CD4-positive, alpha-beta memory T cell (primary cell): ENCODE data around the gene SNED1. TPM values are rescaled to one million over a fixed set of nuclear protein-coding genes. Genes with fewer than 3 reads are reported as not detected.

ENCODE experiments used
- CTCF ChIA-PET: fragments of 350-600 bp; sonication (Branson Sonifier 250); formaldehyde crosslinking; loops from one replicate; lab custom pipeline; 2021; ENCODE audit warnings: inconsistent platforms; ENCODE audit not compliant: partially characterized antibody; lab: Charles Lee
- POLR2A ChIA-PET: fragments of 350-600 bp; sonication (Branson Sonifier 250); formaldehyde crosslinking; loops from one replicate; lab custom pipeline; 2021; ENCODE audit not compliant: partially characterized antibody; lab: Charles Lee
- DNase-seq, 5 donors: peaks; one replicate each; pipeline versions ENCODE4 v3.0.0 to v3.0.0-alpha.2; 2020 to 2022; ENCODE audit warnings: mixed read lengths in 1 of 5
- H3K27ac ChIP-seq: one replicate; pipeline ENCODE4 v1.7.0; 2013; ENCODE audit warnings: low read depth, low read length
- H3K27me3 ChIP-seq: 2 replicates; pipeline ENCODE4 v1.7.0; 2013; ENCODE audit warnings: mild to moderate bottlenecking, low read length, moderate library complexity; ENCODE audit not compliant: insufficient read depth
- H3K36me3 ChIP-seq: 2 replicates; pipeline ENCODE4 v1.7.0; 2013; ENCODE audit warnings: mild to moderate bottlenecking, low read length, moderate library complexity; ENCODE audit not compliant: insufficient read depth
- H3K4me1 ChIP-seq: 2 replicates; pipeline ENCODE4 v1.7.0; 2013; ENCODE audit warnings: mild to moderate bottlenecking, low read length, moderate library complexity; ENCODE audit not compliant: insufficient read depth
- H3K4me3 ChIP-seq, 2 donors: one replicate each; pipeline ENCODE4 v1.7.0; 2013; ENCODE audit warnings: low read length in 2 of 2, mild to moderate bottlenecking in 1 of 2
- H3K9me3 ChIP-seq, 2 donors: one replicate each; pipeline ENCODE4 v1.7.0; 2013; ENCODE audit warnings: low read length in 2 of 2, control low read depth in 1 of 2; ENCODE audit not compliant: control insufficient read depth in 1 of 2
- H3K27ac Mint-ChIP-seq, 7 donors: one replicate each; pipeline ENCODE4 v1.8.0; 2020 to 2021; ENCODE audit warnings: mixed read lengths in 7 of 7, mild to moderate bottlenecking in 6 of 7, inconsistent platforms in 3 of 7, moderate library complexity in 3 of 7
- H3K27me3 Mint-ChIP-seq, 2 donors: one replicate each; pipeline ENCODE4 v1.8.0; 2020 to 2021; ENCODE audit warnings: mixed read lengths in 2 of 2
- H3K36me3 Mint-ChIP-seq, 2 donors: one replicate each; pipeline ENCODE4 v1.8.0; 2020 to 2021; ENCODE audit warnings: mixed read lengths in 2 of 2, inconsistent platforms in 1 of 2, mild to moderate bottlenecking in 1 of 2
- H3K4me1 Mint-ChIP-seq, 4 donors: one replicate each; pipeline ENCODE4 v1.8.0; 2020 to 2021; ENCODE audit warnings: mixed read lengths in 4 of 4, mild to moderate bottlenecking in 1 of 4
- H3K4me3 Mint-ChIP-seq, 8 donors: one replicate each; pipeline ENCODE4 v1.8.0; 2020 to 2021; ENCODE audit warnings: mixed read lengths in 8 of 8, mild to moderate bottlenecking in 7 of 8, moderate library complexity in 6 of 8, inconsistent platforms in 3 of 8
- H3K9me3 Mint-ChIP-seq, 8 donors: one replicate each; pipeline ENCODE4 v1.8.0; 2020 to 2021; ENCODE audit warnings: mixed read lengths in 8 of 8, mild to moderate bottlenecking in 5 of 8, inconsistent platforms in 3 of 8, moderate library complexity in 1 of 8
- intact Hi-C: fragments of 100-400 bp; cut with micrococcal nuclease; formaldehyde crosslinking; loops from one replicate; pipeline ENCODE4 v1.15.1; 2023
- polyA plus RNA-seq, 2 donors: library from polyadenylated mRNA; unstranded; fragments of 300-500 nt; fragmentation: Illumina TruSeq; gene quantifications; one replicate each; pipeline ENCODE4 v1.2.3, GENCODE V29; 2021
- total RNA-seq, 2 experiments: library from RNA; stranded (reverse); gene quantifications; one replicate each; pipeline ENCODE4 v1.2.3, GENCODE V29; 2021

Gene SNED1
- total and polyA plus RNA-seq, 4 experiments from 2014 or later, result 1.6 to 90.1 (median 44.2) TPM

DNA sequence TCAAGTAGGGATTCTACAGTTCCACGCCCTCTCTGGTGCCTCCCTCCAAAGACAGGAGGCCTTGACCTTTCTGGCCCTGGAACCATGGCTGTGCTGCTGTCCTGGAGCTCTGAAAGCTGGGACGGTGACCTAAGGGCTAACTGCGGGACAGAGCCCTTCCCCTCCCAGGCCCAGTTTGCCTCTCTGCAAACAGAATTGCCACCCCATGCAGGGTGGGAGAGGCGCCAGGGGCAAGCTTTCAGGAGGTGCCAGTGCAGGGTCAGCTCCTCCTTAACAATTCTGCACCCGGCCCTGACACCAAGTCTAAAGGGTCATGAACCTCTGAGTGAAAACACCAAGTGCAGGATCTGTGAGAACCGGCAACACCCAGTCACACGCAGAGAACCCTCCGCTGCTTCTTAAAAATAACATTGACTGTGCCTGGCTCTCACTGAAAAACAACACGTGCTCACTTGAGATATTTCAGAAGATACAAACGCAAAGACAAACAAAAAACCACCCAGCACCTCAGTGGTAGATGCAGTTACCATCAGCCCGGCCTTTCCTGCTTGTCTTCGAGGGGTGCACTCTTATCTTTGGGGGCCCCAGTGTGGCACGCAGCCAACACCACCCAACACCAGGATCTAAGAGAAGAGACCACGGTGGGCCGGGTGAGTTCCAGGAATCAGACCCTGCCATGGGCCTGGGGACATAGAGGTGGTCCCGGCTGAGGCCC, 1.1 kb upstream of the SNED1 start:
- Histone ChIP-seq H3K9me3 (no peaks in the 10 kb centered on the region), H3K27me3 (peaks cover 7% of the 10 kb centered on the region), H3K27ac (no peak overlapping the region), H3K36me3 (no peaks in the 10 kb centered on the region), H3K4me1 (no peaks in the 10 kb centered on the region), H3K4me3 (no peak overlapping the region)
- peak in 1 of 5 donors; percentile 30 for DNase-seq
- Mint-ChIP-seq H3K4me1 (peaks cover 3 to 20% (median 5%) of the 10 kb centered on the region in 4 donors), H3K4me3 (peak overlapping the region in 7 of 8 donors; percentile 31 to 85 (median 67)), H3K27ac (peak overlapping the region in 3 of 7 donors; percentile 55 to 93 (median 80)), H3K36me3 (peaks cover 0 to under 1% of the 10 kb centered on the region in 2 donors), H3K27me3 (peaks cover 14 to 16% of the 10 kb centered on the region in 2 donors), H3K9me3 (no peaks in the 10 kb centered on the region)
- ChIA-PET CTCF (no interaction called here), POLR2A (no interaction called here)
- intact Hi-C loops, result no loop called here

DNA sequence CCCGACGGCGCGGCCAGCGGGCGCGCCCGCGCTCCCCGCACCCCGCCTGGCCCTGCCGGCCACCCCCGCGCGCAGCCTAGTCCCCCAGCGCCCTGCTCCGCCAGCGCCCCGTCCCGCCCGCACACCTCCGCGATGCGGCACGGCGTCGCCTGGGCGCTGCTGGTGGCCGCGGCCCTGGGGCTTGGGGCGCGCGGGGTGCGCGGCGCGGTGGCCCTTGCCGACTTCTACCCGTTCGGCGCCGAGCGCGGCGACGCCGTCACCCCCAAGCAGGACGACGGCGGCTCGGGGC, 232 bp downstream of the SNED1 start:
- no peaks in the 10 kb centered on the region for H3K36me3 ChIP-seq
- no peak overlapping the region for H3K4me3 ChIP-seq
- peaks cover 7% of the 10 kb centered on the region for H3K27me3 ChIP-seq
- no peak overlapping the region for H3K4me3 Mint-ChIP-seq
- H3K36me3 Mint-ChIP-seq, result peaks cover 0 to 4% of the 10 kb centered on the region in 2 donors
- CTCF ChIA-PET, result no interaction called here
- intact Hi-C loops, result no loop called here
- H3K4me1 ChIP-seq, result no peaks in the 10 kb centered on the region
- H3K9me3 Mint-ChIP-seq, result peaks cover 0 to 7% (median 4%) of the 10 kb centered on the region in 8 donors
- H3K27me3 Mint-ChIP-seq, result peaks cover 14 to 16% of the 10 kb centered on the region in 2 donors
- POLR2A ChIA-PET, result interaction anchor here (0.7 kb wide), 1 partner anchor 39 kb away, joined by 3 read pairs; no protein-coding TSS in a partner anchor
- peaks cover 0 to 4% of the 10 kb centered on the region in 2 donors for H3K9me3 ChIP-seq
- peaks cover 3 to 20% (median 5%) of the 10 kb centered on the region in 4 donors for H3K4me1 Mint-ChIP-seq
- H3K27ac ChIP-seq, result no peak overlapping the region
- no peak overlapping the region for H3K27ac Mint-ChIP-seq
- DNase-seq, result no peak

DNA sequence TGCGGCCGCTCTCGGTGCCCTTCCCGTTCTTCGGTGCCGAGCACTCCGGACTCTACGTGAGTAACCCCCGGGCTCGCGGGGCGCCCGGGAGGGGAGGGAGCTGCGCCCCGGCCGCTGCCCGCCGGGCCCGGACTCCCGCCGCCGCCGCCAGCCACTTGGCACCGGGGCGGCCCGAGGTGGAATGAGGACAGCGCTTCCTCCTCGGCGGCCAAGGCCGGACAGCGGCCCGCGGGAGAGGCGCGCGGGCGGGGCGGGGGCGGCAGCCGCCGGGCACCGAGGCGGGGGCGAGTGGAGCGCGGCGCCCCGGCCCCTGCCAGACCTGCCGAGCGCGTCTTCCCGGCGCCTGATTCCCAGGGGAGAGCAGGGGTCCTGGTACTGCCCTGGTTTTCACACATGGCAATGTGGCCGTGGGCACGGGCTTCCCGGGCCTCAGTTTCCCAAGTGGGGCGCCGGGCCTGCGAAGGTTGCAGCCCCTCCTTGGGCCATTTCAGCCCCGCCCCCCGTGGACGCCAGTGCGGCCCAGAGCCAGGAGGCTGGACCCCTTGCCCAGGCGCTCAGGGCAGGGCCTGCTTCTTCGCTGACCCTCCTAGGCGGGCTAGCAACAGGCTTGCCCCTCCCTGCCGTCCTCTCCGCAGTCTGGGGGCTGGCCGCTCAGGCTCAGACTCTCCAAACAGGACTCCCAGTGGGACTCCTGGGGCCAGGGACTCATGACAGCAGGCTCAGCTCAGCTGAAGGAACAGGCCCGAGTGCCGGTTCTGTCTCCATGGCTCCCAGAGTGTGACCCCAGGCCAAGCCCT, 775 bp downstream of the SNED1 start:
- no peaks in the 10 kb centered on the region for H3K4me1 ChIP-seq
- H3K4me3 ChIP-seq, result no peak overlapping the region
- Mint-ChIP-seq H3K36me3 (peaks cover 0 to 7% of the 10 kb centered on the region in 2 donors), H3K27ac (no peak overlapping the region), H3K4me1 (peaks cover 3 to 20% (median 5%) of the 10 kb centered on the region in 4 donors), H3K9me3 (peaks cover 0 to 12% (median 9%) of the 10 kb centered on the region in 8 donors), H3K27me3 (peaks cover 14 to 16% of the 10 kb centered on the region in 2 donors), H3K4me3 (peak overlapping the region in 2 of 8 donors; percentile 71 to 77)
- H3K36me3 ChIP-seq, result no peaks in the 10 kb centered on the region
- ChIA-PET POLR2A (no interaction called here), CTCF (no interaction called here)
- DNase-seq, result no peak
- H3K27ac ChIP-seq, result no peak overlapping the region
- intact Hi-C loops, result no loop called here
- H3K9me3 ChIP-seq, result peaks cover 0 to 9% of the 10 kb centered on the region in 2 donors
- peaks cover 7% of the 10 kb centered on the region for H3K27me3 ChIP-seq

DNA sequence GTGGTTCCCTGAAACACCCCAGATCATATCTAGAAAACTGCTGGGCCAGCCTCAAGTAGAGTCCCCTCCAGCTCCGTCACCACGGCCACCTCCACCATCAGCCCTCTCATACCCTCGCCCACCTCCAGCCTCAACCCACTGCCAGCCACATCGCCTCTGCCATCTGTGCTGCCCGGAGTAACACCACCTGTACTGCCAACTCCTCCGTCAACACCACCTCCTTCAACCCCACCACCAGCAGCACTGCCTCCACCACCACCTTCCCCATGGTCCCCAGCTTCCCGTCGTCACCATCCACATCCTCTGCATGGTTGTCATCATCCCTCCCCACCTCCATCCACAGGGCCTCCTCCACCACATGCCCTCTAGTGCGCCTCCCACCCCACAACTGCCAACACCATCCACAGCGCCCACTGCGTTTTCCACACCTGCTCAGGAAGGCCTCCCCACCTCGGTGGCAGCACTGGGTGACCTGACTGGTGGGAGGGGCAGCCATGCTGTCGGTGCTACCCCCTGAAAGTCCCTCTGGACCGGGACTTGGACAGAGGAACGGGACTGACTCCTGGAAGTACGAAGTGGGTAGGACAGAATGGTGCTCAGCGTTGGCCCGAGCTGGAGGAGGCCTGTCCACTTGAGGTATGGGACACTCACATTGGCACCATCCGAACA, 1.6 kb downstream of the SNED1 start:
- POLR2A ChIA-PET, result no interaction called here
- H3K27me3 ChIP-seq, result peaks cover 7% of the 10 kb centered on the region
- H3K4me1 ChIP-seq, result no peaks in the 10 kb centered on the region
- no peak overlapping the region for H3K27ac ChIP-seq
- Mint-ChIP-seq H3K4me1 (peaks cover 3 to 20% (median 5%) of the 10 kb centered on the region in 4 donors), H3K27me3 (peaks cover 14 to 16% of the 10 kb centered on the region in 2 donors), H3K36me3 (peaks cover 0 to 7% of the 10 kb centered on the region in 2 donors), H3K4me3 (peak overlapping the region in 5 of 8 donors; percentile 63 to 77 (median 72)), H3K9me3 (peaks cover 0 to 19% (median 15%) of the 10 kb centered on the region in 8 donors), H3K27ac (peak overlapping the region in 2 of 7 donors; percentile 75 to 90)
- no peaks in the 10 kb centered on the region for H3K36me3 ChIP-seq
- no peak overlapping the region for H3K4me3 ChIP-seq
- intact Hi-C loops, result no loop called here
- no peak for DNase-seq
- CTCF ChIA-PET, result no interaction called here
- peaks cover 0 to 9% of the 10 kb centered on the region in 2 donors for H3K9me3 ChIP-seq

DNA sequence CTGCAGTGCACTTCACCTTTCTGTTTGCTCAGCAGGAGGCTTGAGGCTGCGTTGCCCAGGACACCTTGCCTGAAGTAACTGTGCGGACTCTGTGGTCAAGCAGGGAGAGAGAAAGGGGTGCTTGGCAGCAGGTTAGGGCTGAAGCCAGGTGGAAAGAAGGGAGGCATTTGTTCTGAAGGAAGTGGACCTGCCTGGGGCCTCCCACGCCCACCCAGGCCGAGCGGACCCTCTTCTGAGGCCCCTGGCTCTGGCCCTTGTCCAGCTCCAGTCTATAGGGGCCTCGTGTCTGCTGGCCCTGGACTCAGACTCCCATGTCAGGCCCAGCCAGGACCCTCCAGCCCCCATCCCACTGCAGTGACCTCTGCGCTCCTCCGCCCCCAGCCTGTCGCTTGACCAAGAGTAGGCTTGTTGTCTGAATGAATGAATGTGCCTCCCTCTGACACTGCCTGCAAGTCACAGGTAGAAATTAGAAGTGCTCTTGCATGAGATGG, 2.5 kb downstream of the SNED1 start:
- H3K27me3 Mint-ChIP-seq, result peaks cover 14 to 16% of the 10 kb centered on the region in 2 donors
- H3K4me3 Mint-ChIP-seq, result peak overlapping the region in 2 of 8 donors; percentile 27 to 75

DNA sequence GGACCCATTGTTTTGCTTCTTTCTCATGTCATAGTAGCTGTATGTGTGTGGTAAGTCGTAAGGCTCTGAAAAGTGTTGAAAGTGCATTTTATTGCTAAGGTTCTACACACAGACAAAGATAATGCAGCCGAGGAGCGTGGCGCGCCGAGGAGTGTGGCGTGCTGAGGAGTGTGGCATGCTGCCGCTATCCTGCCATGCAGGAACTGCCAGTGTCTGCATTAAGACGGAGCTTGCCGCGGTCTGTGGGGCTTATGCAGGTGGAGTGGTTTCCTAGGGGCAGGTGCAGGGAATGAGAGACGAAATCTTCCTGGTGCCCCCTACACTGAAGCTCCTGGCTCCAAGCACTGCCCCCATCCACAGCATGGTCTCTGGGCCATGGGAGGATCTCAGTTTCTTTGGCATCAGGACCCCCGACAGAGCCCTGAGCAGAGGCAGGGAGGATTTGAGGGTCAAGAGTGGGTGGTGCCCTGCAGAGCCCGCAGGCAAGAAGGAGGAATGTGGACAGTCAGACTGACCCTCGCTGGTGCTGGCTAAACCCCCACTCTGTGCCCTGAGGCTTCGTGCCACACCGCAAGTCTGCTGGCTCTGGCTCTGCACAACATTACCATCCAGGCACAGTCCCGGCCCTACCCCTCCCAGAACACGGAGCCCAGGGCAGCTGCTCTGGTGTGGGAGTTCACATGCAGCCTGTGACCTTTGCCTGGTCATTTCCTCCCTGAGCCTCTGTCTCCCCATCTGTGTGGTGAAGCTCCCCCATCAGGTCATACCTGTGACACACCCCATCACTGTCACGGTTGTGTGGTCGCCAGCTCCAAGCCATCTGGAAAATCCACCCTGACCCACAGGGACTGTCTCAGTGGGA, 3.2 kb downstream of the SNED1 start:
- Mint-ChIP-seq H3K4me1 (peaks cover 3 to 20% (median 5%) of the 10 kb centered on the region in 4 donors), H3K27ac (peak overlapping the region in 1 of 7 donors; percentile 19), H3K9me3 (peaks cover 0 to 32% (median 27%) of the 10 kb centered on the region in 8 donors), H3K27me3 (peaks cover 14 to 16% of the 10 kb centered on the region in 2 donors), H3K4me3 (peak overlapping the region in 1 of 8 donors; percentile 27), H3K36me3 (peaks cover 0 to 11% of the 10 kb centered on the region in 2 donors)
- ChIA-PET CTCF (interaction anchor here (0.8 kb wide), 1 partner anchor 18 kb away, joined by 4 read pairs; no protein-coding TSS in a partner anchor), POLR2A (no interaction called here)
- intact Hi-C loops, result no loop called here
- H3K9me3 ChIP-seq, result peaks cover 0 to 9% of the 10 kb centered on the region in 2 donors
- no peaks in the 10 kb centered on the region for H3K36me3 ChIP-seq
- H3K27ac ChIP-seq, result no peak overlapping the region
- H3K4me3 ChIP-seq, result no peak overlapping the region
- DNase-seq, result no peak
- H3K27me3 ChIP-seq, result peaks cover 7% of the 10 kb centered on the region
- no peaks in the 10 kb centered on the region for H3K4me1 ChIP-seq

More for the DNA sequence above, 2.5 kb downstream of the SNED1 start:
- peaks cover 3 to 20% (median 5%) of the 10 kb centered on the region in 4 donors for H3K4me1 Mint-ChIP-seq
- POLR2A ChIA-PET, result no interaction called here
- Histone ChIP-seq H3K9me3 (peaks cover 0 to 9% of the 10 kb centered on the region in 2 donors), H3K4me3 (no peak overlapping the region), H3K27ac (no peak overlapping the region), H3K27me3 (peaks cover 7% of the 10 kb centered on the region), H3K36me3 (no peaks in the 10 kb centered on the region), H3K4me1 (no peaks in the 10 kb centered on the region)
- no peak overlapping the region for H3K27ac Mint-ChIP-seq
- intact Hi-C loops, result no loop called here
- CTCF ChIA-PET, result no interaction called here
- no peak for DNase-seq
- H3K36me3 Mint-ChIP-seq, result peaks cover 0 to 11% of the 10 kb centered on the region in 2 donors
- peaks cover 0 to 26% (median 24%) of the 10 kb centered on the region in 8 donors for H3K9me3 Mint-ChIP-seq
